ENCODE results near the gene NUDT3. TPM values are rescaled to one million over a fixed set of nuclear protein-coding genes. Genes with fewer than 3 reads are reported as not detected.

The NUDT3 gene
- 25.2 TPM for total RNA-seq (2021; ENCODE audit: unreplicated experiment)
- polyA plus RNA-seq (2012) = 5.7 and 7.7 TPM in 2 replicates
- Bru-seq, nascent RNA = percentile 95 among the genes with signal in this experiment
- percentile 99 among the genes with signal in this experiment for BruChase-seq, experiment 1, labeled RNA remaining after a 6-hour chase
- percentile 99 among the genes with signal in this experiment for BruChase-seq, experiment 2, labeled RNA remaining after a 2-hour chase
- long read RNA-seq, full-length matches to known transcripts = 97 of 129 reads
- long read RNA-seq, partial matches to known transcripts = 1 of 129 reads
- long read RNA-seq, other reads (novel, unspliced or antisense) = 31 of 129 reads

DNA sequence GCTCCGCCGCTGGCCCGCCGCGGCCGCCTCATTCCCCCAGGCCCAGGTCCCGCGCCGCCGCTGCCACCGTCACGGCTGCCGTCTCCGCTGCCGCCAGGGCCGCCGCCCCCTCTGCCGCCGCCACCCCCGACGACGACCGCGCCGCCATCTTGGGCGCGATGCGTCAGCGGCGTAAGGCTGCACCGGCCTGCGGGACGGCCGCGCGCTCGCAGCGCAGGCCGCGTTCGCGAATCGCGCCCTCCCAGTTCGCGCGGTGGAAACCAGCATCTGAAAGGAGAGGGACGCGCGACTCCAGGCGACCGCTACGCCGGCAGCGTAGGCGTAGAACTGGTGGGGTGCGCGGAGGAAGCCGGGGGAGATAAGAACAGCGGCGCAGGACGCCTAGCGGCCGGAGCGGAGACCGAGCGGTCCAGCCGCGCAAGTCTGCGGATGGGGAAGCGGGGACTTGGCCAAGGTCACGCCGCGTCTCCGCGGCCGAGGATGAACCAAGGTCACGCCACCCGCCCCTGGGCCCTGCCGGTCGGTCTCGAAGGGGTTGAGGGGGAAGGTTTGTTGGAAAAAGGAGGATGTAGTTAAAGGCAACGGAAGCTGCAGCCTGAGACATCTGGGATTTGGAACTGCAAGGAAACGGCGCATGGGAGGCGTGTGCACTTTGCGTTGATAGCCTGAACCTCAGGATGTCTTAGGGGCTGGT is at the start of gene NUDT3:
Gene NUDT3, minus strand, starts transcription at position 173 of the 694 bp plus-strand sequence. CDS start 307 bp downstream, outside the sequence.
- Histone ChIP-seq H3K36me3 (ENCODE audit: control insufficient read depth in 1 of 2, insufficient read depth in 2 of 2, low read length in 2 of 2) (no peaks in the 10 kb centered on the region), H3K4me1 (ENCODE audit: control insufficient read depth in 1 of 2, insufficient read depth in 2 of 2, low read length in 2 of 2) (peaks cover 10 to 18% of the 10 kb centered on the region in 2 experiments), H3K4me3 (replicated peaks in 1 of 2; ENCODE audit: low read depth in 1 of 2, low read length in 2 of 2) (peak within 1 kb of the TSS; percentile 78 to 91), H3K9ac (ENCODE audit: low read length) (peak within 1 kb of the TSS; percentile 97), H4K20me1 (ENCODE audit: insufficient read depth) (0 out of 2 replicates have a peak, but pooled peaks cover 7% of the 10 kb centered on the region), H2AFZ (ENCODE audit: low read depth, low read length, poor library complexity, severe bottlenecking) (peak within 1 kb of the TSS; percentile 91), H3K27me3 (ENCODE audit: insufficient read depth, low read length) (no peaks in the 10 kb centered on the region), H3K9me3 (ENCODE audit: control insufficient read depth in 1 of 2, insufficient read depth in 1 of 2, low read depth in 1 of 2, low read length in 2 of 2) (no peaks in the 10 kb centered on the region), H3K4me2 (ENCODE audit: low read length) (peak within 1 kb of the TSS; percentile 70), H3K79me2 (ENCODE audit: insufficient read depth, low read length) (peaks cover 47% of the 10 kb centered on the region), H3K27ac (ENCODE audit: low read depth, low read length) (peak within 1 kb of the TSS; percentile 95), H3K9me2 (ENCODE audit: insufficient read depth) (no peaks in the 10 kb centered on the region)
- peak; percentile 87 for DNase-seq (ENCODE audit: low read depth, low spot score)
- ChIA-PET POLR2A (no interaction called here), CTCF (interaction anchor here (0.6 kb wide), 1 partner anchor 963 kb away, joined by 4 read pairs; no protein-coding TSS in a partner anchor), RAD21 (ENCODE audit: low non-redundant PET in 1 of 2, low total read pairs in 2 of 2, uncharacterized antibody in 2 of 2, unreplicated experiment in 2 of 2) (no interaction called here)
- ATAC-seq = peak; percentile 89
- no TSS peak for BruUV-seq (replicated peaks)
- intact Hi-C loops (cut with micrococcal nuclease) = loop anchor here (2.0 kb wide), 1 partner anchor 144 kb away; the partner anchor contains the start of gene SMIM29
- TF ChIP-seq CBX3 (IDR thresholded peaks at IDR 0.05; ENCODE audit: low read depth) = peak; percentile 72
- TF ChIP-seq, protein P1, sequence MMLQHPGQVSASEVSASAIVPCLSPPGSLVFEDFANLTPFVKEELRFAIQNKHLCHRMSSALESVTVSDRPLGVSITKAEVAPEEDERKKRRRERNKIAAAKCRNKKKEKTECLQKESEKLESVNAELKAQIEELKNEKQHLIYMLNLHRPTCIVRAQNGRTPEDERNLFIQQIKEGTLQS (IDR thresholded peaks at IDR 0.05) = no peak
- no peak for TF ChIP-seq JUND (IDR thresholded peaks at IDR 0.05)
- peak; percentile 68 for TF ChIP-seq POLR2A (IDR thresholded peaks at IDR 0.05; ENCODE audit: borderline replicate concordance, extremely low read depth, insufficient read depth, insufficient read length)
- no peak for TF ChIP-seq ZNF274 (IDR thresholded peaks at IDR 0.05; ENCODE audit: low read depth, low read length)
- no peak for TF ChIP-seq CEBPB (IDR thresholded peaks at IDR 0.05; ENCODE audit: low read depth)
- peak; percentile 31; the same call in 1 of the 2 replicates for TF ChIP-seq SP1 (IDR thresholded peaks at IDR 0.05; ENCODE audit: low read depth)
- peak; percentile 68 for TF ChIP-seq POLR2AphosphoS5 (IDR thresholded peaks at IDR 0.05; ENCODE audit: low read depth, low read length)
- TF ChIP-seq RAD21 (IDR thresholded peaks at IDR 0.05; ENCODE audit: low read depth) = peak; percentile 78
- peak; percentile 65; the same call in 1 of the 2 replicates for TF ChIP-seq SIN3A (IDR thresholded peaks at IDR 0.05; ENCODE audit: low read depth)
- TF ChIP-seq SRF (IDR thresholded peaks at IDR 0.05; ENCODE audit: low read depth) = no peak
- peak; percentile 94 for TF ChIP-seq YY1 (IDR thresholded peaks at IDR 0.05; ENCODE audit: extremely low read depth, insufficient replicate concordance, low read depth, low read length)
- TF ChIP-seq ELF1 (IDR thresholded peaks at IDR 0.05; ENCODE audit: borderline replicate concordance, low read depth) = no peak
- TF ChIP-seq TCF7L2 (IDR thresholded peaks at IDR 0.05; ENCODE audit: borderline replicate concordance, extremely low read depth, insufficient read depth, insufficient read length) = peak; percentile 60
- TF ChIP-seq, protein P2, sequence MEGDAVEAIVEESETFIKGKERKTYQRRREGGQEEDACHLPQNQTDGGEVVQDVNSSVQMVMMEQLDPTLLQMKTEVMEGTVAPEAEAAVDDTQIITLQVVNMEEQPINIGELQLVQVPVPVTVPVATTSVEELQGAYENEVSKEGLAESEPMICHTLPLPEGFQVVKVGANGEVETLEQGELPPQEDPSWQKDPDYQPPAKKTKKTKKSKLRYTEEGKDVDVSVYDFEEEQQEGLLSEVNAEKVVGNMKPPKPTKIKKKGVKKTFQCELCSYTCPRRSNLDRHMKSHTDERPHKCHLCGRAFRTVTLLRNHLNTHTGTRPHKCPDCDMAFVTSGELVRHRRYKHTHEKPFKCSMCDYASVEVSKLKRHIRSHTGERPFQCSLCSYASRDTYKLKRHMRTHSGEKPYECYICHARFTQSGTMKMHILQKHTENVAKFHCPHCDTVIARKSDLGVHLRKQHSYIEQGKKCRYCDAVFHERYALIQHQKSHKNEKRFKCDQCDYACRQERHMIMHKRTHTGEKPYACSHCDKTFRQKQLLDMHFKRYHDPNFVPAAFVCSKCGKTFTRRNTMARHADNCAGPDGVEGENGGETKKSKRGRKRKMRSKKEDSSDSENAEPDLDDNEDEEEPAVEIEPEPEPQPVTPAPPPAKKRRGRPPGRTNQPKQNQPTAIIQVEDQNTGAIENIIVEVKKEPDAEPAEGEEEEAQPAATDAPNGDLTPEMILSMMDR (IDR thresholded peaks at IDR 0.05 in 2 of 3, conservative IDR thresholded peaks at IDR 0.05 in 1 of 3; ENCODE audit: borderline replicate concordance in 1 of 3, insufficient read depth in 1 of 3, low read depth in 2 of 3, low read length in 2 of 3) = peak; percentile 58 to 74 (median 63); a peak in 5 of 6 replicates
- TF ChIP-seq, protein P3, sequence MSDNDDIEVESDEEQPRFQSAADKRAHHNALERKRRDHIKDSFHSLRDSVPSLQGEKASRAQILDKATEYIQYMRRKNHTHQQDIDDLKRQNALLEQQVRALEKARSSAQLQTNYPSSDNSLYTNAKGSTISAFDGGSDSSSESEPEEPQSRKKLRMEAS (IDR thresholded peaks at IDR 0.05) = peak; percentile 82
- TF ChIP-seq EZH2 (IDR thresholded peaks at IDR 0.05) = no peak
- TF ChIP-seq, protein P4, sequence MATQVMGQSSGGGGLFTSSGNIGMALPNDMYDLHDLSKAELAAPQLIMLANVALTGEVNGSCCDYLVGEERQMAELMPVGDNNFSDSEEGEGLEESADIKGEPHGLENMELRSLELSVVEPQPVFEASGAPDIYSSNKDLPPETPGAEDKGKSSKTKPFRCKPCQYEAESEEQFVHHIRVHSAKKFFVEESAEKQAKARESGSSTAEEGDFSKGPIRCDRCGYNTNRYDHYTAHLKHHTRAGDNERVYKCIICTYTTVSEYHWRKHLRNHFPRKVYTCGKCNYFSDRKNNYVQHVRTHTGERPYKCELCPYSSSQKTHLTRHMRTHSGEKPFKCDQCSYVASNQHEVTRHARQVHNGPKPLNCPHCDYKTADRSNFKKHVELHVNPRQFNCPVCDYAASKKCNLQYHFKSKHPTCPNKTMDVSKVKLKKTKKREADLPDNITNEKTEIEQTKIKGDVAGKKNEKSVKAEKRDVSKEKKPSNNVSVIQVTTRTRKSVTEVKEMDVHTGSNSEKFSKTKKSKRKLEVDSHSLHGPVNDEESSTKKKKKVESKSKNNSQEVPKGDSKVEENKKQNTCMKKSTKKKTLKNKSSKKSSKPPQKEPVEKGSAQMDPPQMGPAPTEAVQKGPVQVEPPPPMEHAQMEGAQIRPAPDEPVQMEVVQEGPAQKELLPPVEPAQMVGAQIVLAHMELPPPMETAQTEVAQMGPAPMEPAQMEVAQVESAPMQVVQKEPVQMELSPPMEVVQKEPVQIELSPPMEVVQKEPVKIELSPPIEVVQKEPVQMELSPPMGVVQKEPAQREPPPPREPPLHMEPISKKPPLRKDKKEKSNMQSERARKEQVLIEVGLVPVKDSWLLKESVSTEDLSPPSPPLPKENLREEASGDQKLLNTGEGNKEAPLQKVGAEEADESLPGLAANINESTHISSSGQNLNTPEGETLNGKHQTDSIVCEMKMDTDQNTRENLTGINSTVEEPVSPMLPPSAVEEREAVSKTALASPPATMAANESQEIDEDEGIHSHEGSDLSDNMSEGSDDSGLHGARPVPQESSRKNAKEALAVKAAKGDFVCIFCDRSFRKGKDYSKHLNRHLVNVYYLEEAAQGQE (IDR thresholded peaks at IDR 0.05; ENCODE audit: low read depth) = no peak
- no peak for TF ChIP-seq EZH2phosphoT487 (IDR thresholded peaks at IDR 0.05; ENCODE audit: borderline replicate concordance)

Data from HCT116 (cell line).